ENCODE measurements around the gene ITM2C. TPM values are rescaled to one million over a fixed set of nuclear protein-coding genes. Genes with fewer than 3 reads are reported as not detected.

Gene ITM2C
- total RNA-seq, 8 experiments from 2014 or later: 25.9 to 442 (median 57.6) TPM

GRCh38 chr2:230870544-230871360 is 6.0 kb downstream of the ITM2C start:
- 7 to 76% (median 19%) methylated on average over 2 to 12 of the region's 18 CpGs; no CpG with 5 or more reads in 1 of the 10 experiments for WGBS, 10 experiments
- peak in 5 of 8 experiments; percentile 5 to 56 (median 41) for ATAC-seq (replicated peaks in 6 of 8)
- in situ Hi-C loops (cut with MboI; ENCODE audit: low pct_unique_long_range_greater_than_20kb in 2 of 9, low sequenced_read_pairs in 9 of 9, unreplicated experiment in 9 of 9): no loop called here
- H3K27ac ChIP-seq: peak overlapping the region; percentile 53 to 77
- H3K4me1 ChIP-seq (replicated peaks in 1 of 2): peaks cover 54% of the 10 kb centered on the region in 2 donors
- no peak overlapping the region for H3K4me3 ChIP-seq

GRCh38 chr2:230871361-230872150 is 6.8 kb downstream of the ITM2C start:
- in situ Hi-C loops (cut with MboI; ENCODE audit: low pct_unique_long_range_greater_than_20kb in 2 of 9, low sequenced_read_pairs in 9 of 9, unreplicated experiment in 9 of 9): no loop called here
- H3K4me3 ChIP-seq: no peak overlapping the region
- WGBS, 10 experiments: 93 to 100% (median 98%) methylated on average over 1 to 5 of the region's 17 CpGs; no CpG with 5 or more reads in 6 of the 10 experiments
- H3K4me1 ChIP-seq (replicated peaks in 1 of 2): peaks cover 49 to 50% of the 10 kb centered on the region in 2 donors
- no peak for ATAC-seq (replicated peaks in 6 of 8)
- H3K27ac ChIP-seq: peak overlapping the region in 1 of 2 donors; percentile 77

- H3K27ac ChIP-seq: no peak overlapping the region
- no peak for ATAC-seq (replicated peaks in 6 of 8)
- no peak overlapping the region for H3K4me3 ChIP-seq
- in situ Hi-C loops (cut with MboI; ENCODE audit: low pct_unique_long_range_greater_than_20kb in 2 of 9, low sequenced_read_pairs in 9 of 9, unreplicated experiment in 9 of 9): no loop called here
- WGBS, 10 experiments: 40 to 100% (median 82%) methylated on average over 1 to 9 of the region's 14 CpGs; no CpG with 5 or more reads in 1 of the 10 experiments
- H3K4me1 ChIP-seq (replicated peaks in 1 of 2): peaks cover 41 to 42% of the 10 kb centered on the region in 2 donors
Observed at GRCh38 chr2:230872151-230872967, 7.6 kb downstream of the ITM2C start.

- Histone ChIP-seq H3K27ac (no peak overlapping the region), H3K4me1 (replicated peaks in 1 of 2) (peaks cover 33 to 35% of the 10 kb centered on the region in 2 donors), H3K4me3 (no peak overlapping the region)
- in situ Hi-C loops (cut with MboI; ENCODE audit: low pct_unique_long_range_greater_than_20kb in 2 of 9, low sequenced_read_pairs in 9 of 9, unreplicated experiment in 9 of 9): no loop called here
- no peak for ATAC-seq (replicated peaks in 6 of 8)
- 20 to 100% (median 88%) methylated on average over 1 to 10 of the region's 21 CpGs; no CpG with 5 or more reads in 4 of the 10 experiments for WGBS, 10 experiments
Observed at GRCh38 chr2:230872968-230873660, 8.4 kb downstream of the ITM2C start.

GRCh38 chr2:230873661-230874401 is 9.1 kb downstream of the ITM2C start:
- WGBS, 10 experiments: 40 to 100% (median 87%) methylated on average over 1 to 4 of the region's 13 CpGs; no CpG with 5 or more reads in 4 of the 10 experiments
- ATAC-seq (replicated peaks in 6 of 8): no peak
- in situ Hi-C loops (cut with MboI; ENCODE audit: low pct_unique_long_range_greater_than_20kb in 2 of 9, low sequenced_read_pairs in 9 of 9, unreplicated experiment in 9 of 9): no loop called here
- no peak overlapping the region for H3K4me3 ChIP-seq
- H3K27ac ChIP-seq: no peak overlapping the region
- peaks cover 26 to 28% of the 10 kb centered on the region in 2 donors for H3K4me1 ChIP-seq (replicated peaks in 1 of 2)

- no peak overlapping the region for H3K4me3 ChIP-seq
- no peak overlapping the region for H3K27ac ChIP-seq
- ATAC-seq (replicated peaks in 6 of 8): no peak
- in situ Hi-C loops (cut with MboI; ENCODE audit: low pct_unique_long_range_greater_than_20kb in 2 of 9, low sequenced_read_pairs in 9 of 9, unreplicated experiment in 9 of 9): no loop called here
- H3K4me1 ChIP-seq (replicated peaks in 1 of 2): peaks cover 20 to 21% of the 10 kb centered on the region in 2 donors
- 50 to 100% (median 85%) methylated on average over 1 to 5 of the region's 11 CpGs; no CpG with 5 or more reads in 6 of the 10 experiments for WGBS, 10 experiments
Observed at GRCh38 chr2:230874456-230874855, 9.7 kb downstream of the ITM2C start.

- H3K4me3 ChIP-seq: no peak overlapping the region
- 31 to 100% (median 98%) methylated on average over 1 to 4 of the region's 10 CpGs; no CpG with 5 or more reads in 4 of the 10 experiments for WGBS, 10 experiments
- no peak overlapping the region for H3K27ac ChIP-seq
- peaks cover 16 to 17% of the 10 kb centered on the region in 2 donors for H3K4me1 ChIP-seq (replicated peaks in 1 of 2)
- in situ Hi-C loops (cut with MboI; ENCODE audit: low pct_unique_long_range_greater_than_20kb in 2 of 9, low sequenced_read_pairs in 9 of 9, unreplicated experiment in 9 of 9): no loop called here
- no peak for ATAC-seq (replicated peaks in 6 of 8)
Observed at GRCh38 chr2:230874876-230875275, 10.1 kb downstream of the ITM2C start.

- in situ Hi-C loops (cut with MboI; ENCODE audit: low pct_unique_long_range_greater_than_20kb in 2 of 9, low sequenced_read_pairs in 9 of 9, unreplicated experiment in 9 of 9): no loop called here
- H3K4me1 ChIP-seq (replicated peaks in 1 of 2): peaks cover 8 to 10% of the 10 kb centered on the region in 2 donors
- no peak overlapping the region for H3K27ac ChIP-seq
- 40 to 100% (median 93%) methylated on average over 1 to 15 of the region's 34 CpGs; no CpG with 5 or more reads in 4 of the 10 experiments for WGBS, 10 experiments
- no peak overlapping the region for H3K4me3 ChIP-seq
- no peak for ATAC-seq (replicated peaks in 6 of 8)
Observed at GRCh38 chr2:230875347-230876315, 10.9 kb downstream of the ITM2C start.

- WGBS, 10 experiments: 76 to 96% (median 94%) methylated on average over 3 to 9 of the region's 27 CpGs; no CpG with 5 or more reads in 5 of the 10 experiments
- in situ Hi-C loops (cut with MboI; ENCODE audit: low pct_unique_long_range_greater_than_20kb in 2 of 9, low sequenced_read_pairs in 9 of 9, unreplicated experiment in 9 of 9): no loop called here
Observed at GRCh38 chr2:230877116-230877758, 12.5 kb downstream of the ITM2C start.

GRCh38 chr2:230877759-230878598 is 13.2 kb downstream of the ITM2C start:
- no peaks in the 10 kb centered on the region for H3K4me1 ChIP-seq (replicated peaks in 1 of 2)
- in situ Hi-C loops (cut with MboI; ENCODE audit: low pct_unique_long_range_greater_than_20kb in 2 of 9, low sequenced_read_pairs in 9 of 9, unreplicated experiment in 9 of 9): no loop called here
- no peak overlapping the region for H3K4me3 ChIP-seq
- H3K27ac ChIP-seq: no peak overlapping the region
- WGBS, 10 experiments: 40 to 60% (median 52%) methylated on average over 1 to 3 of the region's 20 CpGs; no CpG with 5 or more reads in 6 of the 10 experiments
- ATAC-seq (replicated peaks in 6 of 8): no peak

More at GRCh38 chr2:230877116-230877758, 12.5 kb downstream of the ITM2C start:
- Histone ChIP-seq H3K4me3 (no peak overlapping the region), H3K27ac (no peak overlapping the region), H3K4me1 (replicated peaks in 1 of 2) (no peaks in the 10 kb centered on the region)
- ATAC-seq (replicated peaks in 6 of 8): no peak

Data from motor neuron (in vitro differentiated cells).